ENCODE measurements around the gene CDC42EP1.

Gene CDC42EP1

DNA sequence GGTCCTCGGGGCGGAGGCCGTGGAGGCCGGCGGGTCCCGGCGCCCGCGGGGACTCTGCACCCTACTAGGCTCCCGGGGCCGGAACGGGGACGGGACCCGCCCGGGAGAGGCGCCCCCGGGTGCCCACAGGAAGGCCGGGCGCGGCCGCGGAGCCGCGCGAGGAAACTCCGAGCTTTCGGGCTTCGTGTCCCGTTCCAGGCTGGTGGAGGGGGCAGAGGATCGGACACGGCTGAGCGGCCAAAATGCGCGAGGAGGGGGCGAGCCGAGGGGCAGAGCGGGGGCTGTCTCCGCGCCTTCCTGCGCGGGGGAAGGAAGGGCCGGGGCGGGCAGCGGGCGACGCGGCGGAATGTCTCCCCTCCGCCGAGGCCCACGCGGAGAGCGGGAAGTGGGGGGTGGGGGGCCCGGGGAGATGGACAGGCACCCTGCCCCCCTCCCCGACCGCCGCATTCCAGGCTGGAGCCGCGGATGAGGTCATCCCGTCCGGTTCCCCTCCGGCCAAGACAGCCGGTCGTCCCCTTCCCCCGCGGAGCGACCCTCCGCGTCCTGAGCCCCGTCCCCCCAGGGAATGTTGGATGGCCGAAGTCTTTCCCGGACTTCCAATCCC, 430 bp downstream of the CDC42EP1 start:
- no peak for DNase-seq (ENCODE audit: low read depth in 2 of 2)

GRCh38 chr22:37561212-37562048, 1.1 kb downstream of the CDC42EP1 start:
- DNase-seq (ENCODE audit: low read depth in 2 of 2) = peak; percentile 60 to 67

GRCh38 chr22:37562049-37562875, 2.0 kb downstream of the CDC42EP1 start:
- DNase-seq (ENCODE audit: low read depth in 2 of 2) = no peak

DNA sequence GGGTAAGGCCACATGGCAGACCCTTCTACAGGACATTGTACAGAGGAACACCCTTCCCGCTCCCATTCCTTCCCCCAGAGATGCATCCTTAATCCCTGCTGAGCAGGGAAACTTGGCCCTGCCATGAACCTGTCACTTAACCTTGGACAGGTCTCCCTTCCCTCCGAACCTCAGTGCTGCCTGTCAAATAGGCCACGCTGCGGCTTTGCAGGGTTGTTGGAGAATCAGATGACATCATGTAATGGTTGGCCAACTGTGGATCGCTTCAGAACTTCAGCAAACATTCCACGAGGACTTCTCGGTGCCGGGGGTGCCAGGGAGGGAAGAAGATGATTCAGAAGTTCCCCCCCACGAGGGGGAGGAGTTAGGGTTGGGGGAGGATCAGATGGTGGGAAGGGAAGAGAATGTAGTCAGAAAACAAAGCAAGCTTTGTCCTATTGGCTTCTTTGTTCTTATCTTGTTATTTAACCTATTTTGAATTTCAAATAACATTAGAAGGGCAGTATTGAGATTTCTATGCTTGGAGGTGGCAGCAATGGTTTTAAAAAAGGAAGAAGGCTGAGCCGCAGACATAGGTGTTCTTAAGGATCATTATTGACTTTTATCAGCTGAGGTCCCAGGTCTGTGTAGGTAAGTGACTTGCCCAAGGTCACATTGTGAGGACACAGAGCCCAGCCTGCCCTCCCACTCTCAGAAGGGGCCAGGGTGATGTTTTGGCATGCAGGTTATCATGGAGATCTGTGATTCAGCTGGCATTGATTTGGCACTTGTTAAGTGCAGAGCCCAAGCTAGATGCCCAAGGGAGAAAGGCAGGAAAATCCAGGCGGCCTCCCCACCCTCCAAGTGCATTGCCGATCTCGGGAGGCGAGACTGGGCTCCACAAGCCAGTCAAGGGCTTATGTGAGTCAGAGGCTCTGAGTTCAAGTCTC, 3.1 kb downstream of the CDC42EP1 start:
- no peak for DNase-seq (ENCODE audit: low read depth in 2 of 2)

DNA sequence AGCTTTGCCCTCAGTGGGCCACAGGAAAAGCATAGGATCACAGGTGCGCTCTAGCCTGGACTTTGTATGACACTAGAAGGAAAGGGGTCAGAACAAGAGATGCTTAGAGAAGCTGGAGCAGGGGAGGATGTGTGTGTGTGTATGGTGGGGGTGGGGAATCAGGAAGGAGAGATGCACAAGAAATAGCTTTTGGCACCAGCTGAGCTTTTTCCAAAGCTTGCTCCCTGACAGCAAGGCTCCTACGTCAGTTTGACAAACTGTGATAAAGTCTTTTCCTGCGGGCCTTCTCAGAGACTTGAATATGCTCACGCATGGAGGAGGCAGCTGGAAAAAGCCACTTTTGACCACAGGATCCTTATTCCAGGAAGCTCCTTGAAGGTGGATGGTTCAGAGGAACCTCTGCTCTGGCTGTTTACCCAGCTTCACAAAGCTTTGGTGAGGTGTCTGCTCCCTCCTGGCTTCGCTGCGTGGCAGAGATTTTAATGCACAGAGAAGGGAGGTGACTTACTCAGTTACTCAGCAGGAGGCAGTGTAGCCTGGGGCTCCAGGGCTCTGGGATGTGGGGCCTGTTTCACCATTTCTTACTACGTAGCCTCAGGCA, 3.9 kb downstream of the CDC42EP1 start:
- DNase-seq (ENCODE audit: low read depth in 2 of 2) = no peak

- no peak for DNase-seq (ENCODE audit: low read depth in 2 of 2)
These were observed 5.5 kb downstream of the CDC42EP1 start for GRCh38 chr22:37565830-37566229.

DNA sequence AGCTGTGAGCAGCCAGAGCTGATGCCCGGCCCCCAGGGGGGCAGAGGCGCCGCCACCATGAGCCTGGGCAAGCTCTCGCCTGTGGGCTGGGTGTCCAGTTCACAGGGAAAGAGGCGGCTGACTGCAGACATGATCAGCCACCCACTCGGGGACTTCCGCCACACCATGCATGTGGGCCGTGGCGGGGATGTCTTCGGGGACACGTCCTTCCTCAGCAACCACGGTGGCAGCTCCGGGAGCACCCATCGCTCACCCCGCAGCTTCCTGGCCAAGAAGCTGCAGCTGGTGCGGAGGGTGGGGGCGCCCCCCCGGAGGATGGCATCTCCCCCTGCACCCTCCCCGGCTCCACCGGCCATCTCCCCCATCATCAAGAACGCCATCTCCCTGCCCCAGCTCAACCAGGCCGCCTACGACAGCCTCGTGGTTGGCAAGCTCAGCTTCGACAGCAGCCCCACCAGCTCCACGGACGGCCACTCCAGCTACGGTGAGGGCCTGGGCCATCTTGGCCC, 6.1 kb downstream of the CDC42EP1 start:
- DNase-seq (ENCODE audit: low read depth in 2 of 2) = no peak

GRCh38 chr22:37566903-37567798, 6.9 kb downstream of the CDC42EP1 start:
- peak; percentile 81 to 85 for DNase-seq (ENCODE audit: low read depth in 2 of 2)

DNA sequence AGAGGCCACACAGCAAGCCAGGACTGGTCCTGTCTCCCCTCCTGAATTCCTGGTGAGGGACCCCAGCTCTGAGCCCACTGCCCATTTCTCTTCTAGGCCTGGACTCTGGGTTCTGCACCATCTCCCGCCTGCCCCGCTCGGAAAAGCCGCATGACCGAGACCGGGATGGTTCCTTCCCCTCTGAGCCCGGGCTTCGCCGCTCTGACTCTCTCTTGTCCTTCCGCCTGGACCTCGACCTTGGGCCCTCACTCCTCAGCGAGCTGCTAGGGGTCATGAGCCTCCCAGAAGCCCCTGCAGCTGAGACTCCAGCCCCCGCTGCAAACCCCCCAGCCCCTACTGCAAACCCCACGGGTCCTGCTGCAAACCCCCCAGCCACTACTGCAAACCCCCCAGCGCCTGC, 7.7 kb downstream of the CDC42EP1 start:
- DNase-seq (ENCODE audit: low read depth in 2 of 2) = no peak

GRCh38 chr22:37568448-37569008, 8.2 kb downstream of the CDC42EP1 start:
- no peak for DNase-seq (ENCODE audit: low read depth in 2 of 2)

GRCh38 chr22:37569009-37569920, 9.0 kb downstream of the CDC42EP1 start:
- DNase-seq (ENCODE audit: low read depth in 2 of 2) = no peak

GRCh38 chr22:37569921-37570660, 9.8 kb downstream of the CDC42EP1 start:
- no peak for DNase-seq (ENCODE audit: low read depth in 2 of 2)

GRCh38 chr22:37570661-37570976, 10.3 kb downstream of the CDC42EP1 start:
- DNase-seq (ENCODE audit: low read depth in 2 of 2) = no peak

GRCh38 chr22:37571258-37571991, 11.1 kb downstream of the CDC42EP1 start:
- no peak for DNase-seq (ENCODE audit: low read depth in 2 of 2)

- no peak for DNase-seq (ENCODE audit: low read depth in 2 of 2)
These were observed 11.7 kb downstream of the CDC42EP1 start for GRCh38 chr22:37571992-37572373.

DNA sequence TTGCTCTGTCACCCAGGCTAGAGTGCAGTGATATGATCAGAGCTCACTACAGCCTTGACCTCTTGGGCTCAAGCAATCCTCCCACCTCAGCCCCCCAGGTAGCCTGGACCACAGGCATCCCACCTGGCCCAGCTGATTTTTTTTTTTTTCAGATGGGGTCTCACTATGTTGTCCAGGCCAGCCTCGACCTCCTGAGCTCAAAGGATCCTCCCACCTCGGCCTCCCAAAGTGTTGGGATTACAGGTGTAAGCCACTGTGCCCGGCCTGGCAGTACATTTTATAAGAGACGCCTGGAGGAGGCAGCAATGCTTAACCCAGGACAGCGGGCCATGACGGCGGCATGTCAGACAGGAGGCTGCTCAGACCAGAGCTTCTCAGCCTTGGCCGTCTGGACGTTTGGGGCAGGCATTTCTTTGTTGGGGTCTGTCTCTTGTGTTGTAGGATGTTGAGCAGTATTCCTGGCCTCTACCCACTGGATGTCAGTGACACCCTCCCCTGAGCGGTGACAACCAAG, 15.3 kb downstream of the CDC42EP1 start:
- no peak for DNase-seq (ENCODE audit: low read depth in 2 of 2)

DNA sequence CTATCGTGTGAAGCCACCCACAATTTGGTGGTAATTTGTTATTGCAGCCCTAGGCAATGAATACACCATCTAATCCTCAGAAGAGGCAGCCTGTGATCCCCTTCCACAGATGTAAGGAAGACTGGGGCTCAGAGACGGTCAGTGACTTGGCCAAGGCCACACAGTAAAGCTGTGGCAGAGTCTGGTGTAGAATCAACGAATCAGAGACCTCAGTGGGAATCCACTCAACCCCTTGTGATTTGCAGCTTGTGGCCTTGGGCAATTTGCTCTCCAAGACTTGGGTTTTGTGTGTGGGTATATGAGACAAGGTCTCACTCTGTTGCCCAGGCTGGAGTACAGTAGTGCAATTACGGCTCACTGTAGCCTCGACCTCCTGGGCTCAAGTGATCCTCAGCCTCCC, 17.7 kb downstream of the CDC42EP1 start:
- no peak for DNase-seq (ENCODE audit: low read depth in 2 of 2)

Data from stimulated activated CD8-positive, alpha-beta memory T cell treated with anti-CD3 and anti-CD28 coated beads, Interleukin-7, amount 100 ng/mL, for 1 hour (primary cell).